PFSK-1 (cell line): ENCODE measurements around the gene ATP6V1C2.

Source experiments
- FOXP2 ChIP-seq: optimal IDR thresholded peaks from 2 replicates; pipeline ENCODE3; 2011; ENCODE audit warnings: borderline replicate concordance, control low read depth, inconsistent platforms; ENCODE audit not compliant: insufficient read depth; ENCODE audit errors: extremely low read length, extremely low read depth
- POLR2AphosphoS5 ChIP-seq: IDR thresholded peaks from 2 replicates; pipeline ENCODE4 v1.6.1; 2012; ENCODE audit warnings: low read depth, mild to moderate bottlenecking, control low read depth, low read length, moderate library complexity
- SIN3A ChIP-seq: IDR thresholded peaks from 2 replicates; pipeline ENCODE4 v1.6.1; 2012; ENCODE audit warnings: mild to moderate bottlenecking, low read length, moderate library complexity, borderline replicate concordance; ENCODE audit not compliant: insufficient read depth
- TAF1 ChIP-seq: IDR thresholded peaks from 2 replicates; pipeline ENCODE4 v1.6.1; 2012; ENCODE audit warnings: low read length, control low read depth, borderline replicate concordance; ENCODE audit not compliant: insufficient read depth
- TF ChIP-seq, protein P1 (sequence below), 2 experiments: IDR thresholded peaks; 2 replicates each; pipeline versions ENCODE4 v1.6.1 to v1.8.0; 2011 to 2012; ENCODE audit warnings: low read depth in 2 of 2, low read length in 2 of 2, control low read depth in 1 of 2, inconsistent platforms in 1 of 2, mild to moderate bottlenecking in 1 of 2, moderate library complexity in 1 of 2; ENCODE audit not compliant: insufficient read depth in 1 of 2

DNA sequence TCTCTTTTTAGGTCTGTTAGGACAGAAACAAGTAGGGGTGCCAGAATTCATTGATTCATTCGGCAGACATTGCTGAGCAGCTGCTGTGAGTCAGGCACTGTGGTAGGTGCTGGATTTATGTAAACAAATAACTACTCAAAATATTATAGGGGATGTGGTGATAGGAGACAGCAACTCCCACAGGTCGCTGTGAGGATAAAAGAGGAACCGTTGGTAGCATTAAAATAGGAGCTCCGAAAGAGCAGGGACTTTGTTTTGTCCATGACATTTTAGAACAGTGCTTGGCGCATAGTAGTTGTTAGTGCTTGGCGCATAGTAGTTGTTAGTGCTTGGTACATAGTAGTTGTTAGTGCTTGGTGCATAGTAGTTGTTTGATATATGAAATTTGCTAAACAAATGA lies 29.2 kb downstream of the ATP6V1C2 start:
- no peak for TF ChIP-seq TAF1
- TF ChIP-seq, protein P1, sequence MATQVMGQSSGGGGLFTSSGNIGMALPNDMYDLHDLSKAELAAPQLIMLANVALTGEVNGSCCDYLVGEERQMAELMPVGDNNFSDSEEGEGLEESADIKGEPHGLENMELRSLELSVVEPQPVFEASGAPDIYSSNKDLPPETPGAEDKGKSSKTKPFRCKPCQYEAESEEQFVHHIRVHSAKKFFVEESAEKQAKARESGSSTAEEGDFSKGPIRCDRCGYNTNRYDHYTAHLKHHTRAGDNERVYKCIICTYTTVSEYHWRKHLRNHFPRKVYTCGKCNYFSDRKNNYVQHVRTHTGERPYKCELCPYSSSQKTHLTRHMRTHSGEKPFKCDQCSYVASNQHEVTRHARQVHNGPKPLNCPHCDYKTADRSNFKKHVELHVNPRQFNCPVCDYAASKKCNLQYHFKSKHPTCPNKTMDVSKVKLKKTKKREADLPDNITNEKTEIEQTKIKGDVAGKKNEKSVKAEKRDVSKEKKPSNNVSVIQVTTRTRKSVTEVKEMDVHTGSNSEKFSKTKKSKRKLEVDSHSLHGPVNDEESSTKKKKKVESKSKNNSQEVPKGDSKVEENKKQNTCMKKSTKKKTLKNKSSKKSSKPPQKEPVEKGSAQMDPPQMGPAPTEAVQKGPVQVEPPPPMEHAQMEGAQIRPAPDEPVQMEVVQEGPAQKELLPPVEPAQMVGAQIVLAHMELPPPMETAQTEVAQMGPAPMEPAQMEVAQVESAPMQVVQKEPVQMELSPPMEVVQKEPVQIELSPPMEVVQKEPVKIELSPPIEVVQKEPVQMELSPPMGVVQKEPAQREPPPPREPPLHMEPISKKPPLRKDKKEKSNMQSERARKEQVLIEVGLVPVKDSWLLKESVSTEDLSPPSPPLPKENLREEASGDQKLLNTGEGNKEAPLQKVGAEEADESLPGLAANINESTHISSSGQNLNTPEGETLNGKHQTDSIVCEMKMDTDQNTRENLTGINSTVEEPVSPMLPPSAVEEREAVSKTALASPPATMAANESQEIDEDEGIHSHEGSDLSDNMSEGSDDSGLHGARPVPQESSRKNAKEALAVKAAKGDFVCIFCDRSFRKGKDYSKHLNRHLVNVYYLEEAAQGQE (IDR thresholded peaks at IDR 0.05; ENCODE audit: insufficient read depth in 1 of 2, low read depth in 2 of 2, low read length in 2 of 2): no peak
- TF ChIP-seq POLR2AphosphoS5: no peak
- TF ChIP-seq SIN3A: no peak
- no peak for TF ChIP-seq FOXP2
